ENCODE data around the gene GGTLC1.

DNA sequence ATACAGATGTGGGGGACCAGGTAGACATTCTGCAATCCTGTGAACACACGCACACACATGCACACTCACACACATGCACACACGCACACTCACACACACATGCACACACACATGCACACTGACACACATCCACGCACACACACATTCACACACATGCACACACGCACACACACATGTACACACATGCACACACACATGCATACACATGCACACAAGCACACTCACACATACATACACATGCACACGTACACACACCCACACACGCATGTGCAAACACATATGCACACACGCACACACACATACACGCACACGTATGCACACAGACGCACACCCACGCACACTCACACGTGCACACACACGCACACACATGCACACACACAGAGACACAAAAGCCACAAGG lies 14.3 kb upstream of the GGTLC1 start:
- TF ChIP-seq, protein P1, sequence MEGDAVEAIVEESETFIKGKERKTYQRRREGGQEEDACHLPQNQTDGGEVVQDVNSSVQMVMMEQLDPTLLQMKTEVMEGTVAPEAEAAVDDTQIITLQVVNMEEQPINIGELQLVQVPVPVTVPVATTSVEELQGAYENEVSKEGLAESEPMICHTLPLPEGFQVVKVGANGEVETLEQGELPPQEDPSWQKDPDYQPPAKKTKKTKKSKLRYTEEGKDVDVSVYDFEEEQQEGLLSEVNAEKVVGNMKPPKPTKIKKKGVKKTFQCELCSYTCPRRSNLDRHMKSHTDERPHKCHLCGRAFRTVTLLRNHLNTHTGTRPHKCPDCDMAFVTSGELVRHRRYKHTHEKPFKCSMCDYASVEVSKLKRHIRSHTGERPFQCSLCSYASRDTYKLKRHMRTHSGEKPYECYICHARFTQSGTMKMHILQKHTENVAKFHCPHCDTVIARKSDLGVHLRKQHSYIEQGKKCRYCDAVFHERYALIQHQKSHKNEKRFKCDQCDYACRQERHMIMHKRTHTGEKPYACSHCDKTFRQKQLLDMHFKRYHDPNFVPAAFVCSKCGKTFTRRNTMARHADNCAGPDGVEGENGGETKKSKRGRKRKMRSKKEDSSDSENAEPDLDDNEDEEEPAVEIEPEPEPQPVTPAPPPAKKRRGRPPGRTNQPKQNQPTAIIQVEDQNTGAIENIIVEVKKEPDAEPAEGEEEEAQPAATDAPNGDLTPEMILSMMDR (IDR thresholded peaks at IDR 0.05): no peak
- TF ChIP-seq POLR2A (IDR thresholded peaks at IDR 0.05): no peak

Measured in thyroid gland (tissue), 4 donors.